H1 (cell line): ENCODE measurements around the gene GLMN. TPM values are rescaled to one million over a fixed set of nuclear protein-coding genes. Genes with fewer than 3 reads are reported as not detected.

Experiments
- CTCF ChIA-PET: fragments of 300-600 bp; sonication (Branson Sonifier 250); formaldehyde crosslinking; loops from one replicate; lab custom pipeline; 2021; ENCODE audit not compliant: partially characterized antibody; lab: Charles Lee
- POLR2A ChIA-PET: fragments of 300-600 bp; sonication (Branson Sonifier 250); formaldehyde crosslinking; loops from one replicate; lab custom pipeline; 2021; ENCODE audit warnings: inconsistent platforms; ENCODE audit not compliant: partially characterized antibody; lab: Charles Lee
- DNase-seq, 2 experiments: peaks; one replicate each; pipeline versions ENCODE4 v3.0.0 to v3.0.0-alpha.2; 2010 to 2022; ENCODE audit warnings: low spot score in 2 of 2, low read depth in 1 of 2, mixed read lengths in 1 of 2
- FAIRE-seq: peaks from 2 replicates; lab custom pipeline; 2011; peaks lifted over from hg19 to GRCh38; lab: Jason Lieb, UNC
- H2AFZ ChIP-seq: 2 replicates; pipeline ENCODE4 v1.8.1; 2012; ENCODE audit warnings: low read length, inconsistent platforms
- H2AK5ac ChIP-seq: 2 replicates; pipeline ENCODE4 v1.6.1; 2013; ENCODE audit warnings: low read depth, low read length
- H2BK120ac ChIP-seq: replicated peaks from 2 replicates; pipeline ENCODE3; 2013; ENCODE audit warnings: low read depth, low read length, inconsistent platforms
- H2BK12ac ChIP-seq: 2 replicates; pipeline ENCODE4 v1.6.1; 2013; ENCODE audit warnings: low read depth, low read length
- H2BK15ac ChIP-seq: 2 replicates; pipeline ENCODE4 v1.6.1; 2013; ENCODE audit warnings: low read length
- H2BK20ac ChIP-seq: 2 replicates; pipeline ENCODE4 v1.6.1; 2013; ENCODE audit warnings: low read length
- H2BK5ac ChIP-seq: 2 replicates; pipeline ENCODE4 v1.6.1; 2013; ENCODE audit warnings: low read depth, low read length
- H3K14ac ChIP-seq: 2 replicates; pipeline ENCODE4 v1.6.1; 2013; ENCODE audit warnings: inconsistent platforms; ENCODE audit not compliant: insufficient read length
- H3K18ac ChIP-seq: 2 replicates; pipeline ENCODE4 v1.6.1; 2013; ENCODE audit warnings: low read length; ENCODE audit errors: extremely low read depth
- H3K23ac ChIP-seq: 2 replicates; pipeline ENCODE4 v1.6.1; 2013; ENCODE audit warnings: inconsistent platforms; ENCODE audit not compliant: insufficient read length
- H3K23me2 ChIP-seq: 2 replicates; pipeline ENCODE4 v1.6.1; 2013; ENCODE audit warnings: low read depth, low read length
- H3K27ac ChIP-seq: 2 replicates; pipeline ENCODE4 v1.6.1; 2011; ENCODE audit warnings: low read depth, low read length, inconsistent platforms
- H3K27me3 ChIP-seq, 4 experiments: replicated peaks in 1 of 4; 1 replicate in 1 of 4; 2 replicates in 3 of 4; pipeline versions ENCODE4 v1.6.1 to v1.8.1; 2011 to 2013; ENCODE audit warnings: low read length in 3 of 4, mild to moderate bottlenecking in 3 of 4, inconsistent platforms in 2 of 4, mixed read lengths in 2 of 4, moderate library complexity in 1 of 4; ENCODE audit not compliant: control insufficient read depth in 3 of 4, insufficient read depth in 3 of 4; ENCODE audit errors: extremely low read depth in 1 of 4
- H3K36me3 ChIP-seq, 4 experiments: 2 replicates each; pipeline versions ENCODE4 v1.6.1 to v1.8.1; 2011 to 2013; ENCODE audit warnings: mild to moderate bottlenecking in 4 of 4, low read length in 3 of 4, moderate library complexity in 2 of 4, control low read depth in 1 of 4, inconsistent platforms in 1 of 4; ENCODE audit not compliant: insufficient read depth in 4 of 4, control insufficient read depth in 2 of 4
- H3K4ac ChIP-seq: replicated peaks from 2 replicates; pipeline ENCODE3; 2013; ENCODE audit warnings: low read length, low read depth, mixed read lengths, inconsistent platforms; ENCODE audit not compliant: insufficient read length
- H3K4me1 ChIP-seq, 4 experiments: replicated peaks in 1 of 4; 1 replicate in 1 of 4; 2 replicates in 3 of 4; pipeline versions ENCODE4 v1.6.1 to v1.8.1; 2011 to 2013; ENCODE audit warnings: low read length in 3 of 4, inconsistent platforms in 2 of 4, mixed read lengths in 1 of 4; ENCODE audit not compliant: insufficient read depth in 4 of 4, control insufficient read depth in 3 of 4
- H3K4me2 ChIP-seq, 2 experiments: 2 replicates each; pipeline versions ENCODE4 v1.6.1 to v1.8.1; 2011 to 2013; ENCODE audit warnings: low read depth in 2 of 2, low read length in 2 of 2, control low read depth in 1 of 2, inconsistent platforms in 1 of 2, mild to moderate bottlenecking in 1 of 2; ENCODE audit not compliant: insufficient read depth in 1 of 2
- H3K4me3 ChIP-seq, 4 experiments: fragments of 200-600, 300-600 bp in 1 of 4; sonication (generic), shearing (Covaris generic), sonication (Bioruptor Twin) in 1 of 4; 2 replicates each; pipeline versions ENCODE4 v1.5.1 to v1.8.1; 2011 to 2016; ENCODE audit warnings: low read length in 4 of 4, low read depth in 3 of 4, control low read depth in 2 of 4, inconsistent platforms in 2 of 4, mild to moderate bottlenecking in 2 of 4, mixed read lengths in 1 of 4, moderate library complexity in 1 of 4; ENCODE audit not compliant: insufficient read depth in 2 of 4; ENCODE audit errors: extremely low read depth in 1 of 4
- H3K56ac ChIP-seq: replicated peaks from 2 replicates; pipeline ENCODE3; 2013; ENCODE audit warnings: low read depth, mild to moderate bottlenecking, mixed read lengths, low read length, inconsistent platforms; ENCODE audit not compliant: insufficient read length
- H3K79me1 ChIP-seq: 2 replicates; pipeline ENCODE4 v1.6.1; 2013; ENCODE audit warnings: low read depth, low read length, control low read depth
- H3K79me2 ChIP-seq, 2 experiments: 2 replicates each; pipeline versions ENCODE4 v1.6.1 to v1.8.1; 2012 to 2013; ENCODE audit warnings: low read length in 2 of 2, mild to moderate bottlenecking in 2 of 2, inconsistent platforms in 1 of 2; ENCODE audit not compliant: insufficient read depth in 2 of 2, control insufficient read depth in 1 of 2
- H3K9ac ChIP-seq, 4 experiments: replicated peaks in 1 of 4; 1 replicate in 1 of 4; 2 replicates in 3 of 4; pipeline versions ENCODE4 v1.6.1 to v1.8.1; 2011 to 2013; ENCODE audit warnings: low read depth in 3 of 4, low read length in 3 of 4, control low read depth in 2 of 4, mild to moderate bottlenecking in 2 of 4, moderate library complexity in 2 of 4, inconsistent platforms in 1 of 4; ENCODE audit errors: extremely low read depth in 1 of 4
- H3K9me3 ChIP-seq, 2 experiments: 2 replicates each; pipeline versions ENCODE4 v1.6.1 to v1.8.1; 2012 to 2013; ENCODE audit warnings: mild to moderate bottlenecking in 2 of 2, moderate library complexity in 2 of 2, control low read depth in 1 of 2, inconsistent platforms in 1 of 2, low read depth in 1 of 2, low read length in 1 of 2, mixed read lengths in 1 of 2; ENCODE audit not compliant: insufficient read depth in 2 of 2
- H4K20me1 ChIP-seq, 2 experiments: replicated peaks in 1 of 2; 2 replicates each; pipeline versions ENCODE3 to v1.8.1; 2011 to 2013; ENCODE audit warnings: inconsistent platforms in 2 of 2, low read length in 2 of 2, mild to moderate bottlenecking in 1 of 2; ENCODE audit not compliant: insufficient read depth in 2 of 2, control insufficient read depth in 1 of 2
- H4K5ac ChIP-seq: 2 replicates; pipeline ENCODE4 v1.6.1; 2013; ENCODE audit warnings: low read length, low read depth, mixed read lengths, inconsistent platforms; ENCODE audit not compliant: insufficient read length
- H4K8ac ChIP-seq: 2 replicates; pipeline ENCODE4 v1.8.0; 2013; ENCODE audit warnings: mild to moderate bottlenecking, moderate library complexity, low read length, inconsistent platforms; ENCODE audit not compliant: insufficient read depth; ENCODE audit errors: extremely low read depth
- H4K91ac ChIP-seq: replicated peaks from 2 replicates; pipeline ENCODE3; 2013; ENCODE audit warnings: low read length, mixed read lengths, inconsistent platforms; ENCODE audit not compliant: insufficient read length
- WGBS, 2 experiments: shearing (Covaris generic) in 1 of 2; methylation state at CpG; one replicate each; pipeline versions ENCODE4 v1.1.6 to v1.1.7; 2013 to 2015; ENCODE audit warnings: low lambda C conversion rate in 2 of 2, mixed read lengths in 2 of 2, inconsistent platforms in 1 of 2, low coverage in 1 of 2, missing lambda C conversion rate in 1 of 2; ENCODE audit not compliant: insufficient replicate concordance in 2 of 2, insufficient coverage in 1 of 2, insufficient read length in 1 of 2; ENCODE audit errors: extremely low coverage in 1 of 2, missing lambda C conversion rate in 1 of 2; 5-methylcytosine and 5-hydroxymethylcytosine counted together
- polyA plus RNA-seq, 7 experiments: library from polyadenylated mRNA; depleted of rRNA in 3 of 7; stranded (reverse) in 5 of 7; unstranded in 2 of 7; fragments of >200 nt in 5 of 7; fragments of 200-250 nt in 2 of 7; gene quantifications; 1 replicate in 5 of 7; 2 replicates in 1 of 7; 4 replicates in 1 of 7; pipeline versions ENCODE4 v1.2.1 to v1.2.3, GENCODE V29; 2011 to 2013; ENCODE audit warnings: missing spikeins in 2 of 7, mixed read lengths in 2 of 7
- total RNA-seq: library from RNA; stranded (reverse); fragmentation: NEBNext Ultra II Directional; extraction: Animal tissue kit (Norgen Biotek cat#: 25700); gene quantifications from 2 replicates; pipeline ENCODE4 v1.2.1, GENCODE V29; 2021

GLMN gene
- total and polyA plus RNA-seq, 2 of the 8 experiments (the other 6 are each of a cell fraction or from before 2014, with no cell fraction given): 5.7 to 25.0 TPM

DNA sequence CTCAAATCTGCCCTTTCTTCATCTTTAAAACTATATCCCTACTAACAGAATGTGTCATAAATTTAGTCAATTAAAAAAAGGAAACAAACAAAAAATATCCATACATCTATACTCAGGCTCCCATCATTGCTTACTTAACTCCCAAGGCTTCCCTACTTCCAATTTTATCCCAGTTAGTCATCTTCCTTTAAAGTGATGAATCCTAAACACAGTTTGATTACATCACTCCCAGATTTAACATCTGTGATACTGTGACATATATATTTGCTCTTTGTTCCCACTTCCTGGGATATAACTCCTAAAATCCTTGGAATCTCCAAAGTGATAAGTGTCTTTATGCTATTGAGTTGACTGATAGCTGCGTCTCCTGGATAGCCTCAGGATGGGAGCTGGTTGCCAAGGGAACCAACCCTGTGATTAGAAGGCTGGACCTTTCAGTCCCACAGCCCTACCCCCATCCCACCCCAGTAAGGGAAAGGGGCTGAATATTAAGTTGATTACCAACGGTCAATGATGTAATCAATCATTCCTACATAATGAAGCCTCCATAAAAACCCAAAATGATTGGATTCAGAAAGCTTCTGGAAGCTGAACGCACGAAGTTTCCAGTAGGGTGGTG, 21.6 kb downstream of the GLMN start:
- H3K36me3 ChIP-seq: peaks cover 0 to 25% (median 10%) of the 10 kb centered on the region in 4 experiments; a peak in 6 of 8 replicates
- no peak overlapping the region for H2BK15ac ChIP-seq
- H3K9me3 ChIP-seq: no peaks in the 10 kb centered on the region
- H2BK20ac ChIP-seq: no peak overlapping the region
- H3K18ac ChIP-seq: no peak overlapping the region
- no peak overlapping the region for H3K23ac ChIP-seq
- no peak overlapping the region for H2BK12ac ChIP-seq
- no peak overlapping the region for H3K14ac ChIP-seq
- H4K91ac ChIP-seq: no peak overlapping the region
- H3K4me1 ChIP-seq: no peaks in the 10 kb centered on the region
- FAIRE-seq: no peak
- no peak overlapping the region for H3K4ac ChIP-seq
- WGBS, 2 experiments: 90% methylated on average over 4 of the region's 4 CpGs; no CpG with 5 or more reads in 1 of the 2 experiments
- no peak overlapping the region for H2AFZ ChIP-seq
- H2AK5ac ChIP-seq: no peak overlapping the region
- POLR2A ChIA-PET: no interaction called here
- no peaks in the 10 kb centered on the region for H3K79me2 ChIP-seq
- no peak overlapping the region for H2BK5ac ChIP-seq
- no peak overlapping the region for H4K5ac ChIP-seq
- CTCF ChIA-PET: no interaction called here
- no peaks in the 10 kb centered on the region for H3K27me3 ChIP-seq
- H4K20me1 ChIP-seq: peaks cover 0 to 4% of the 10 kb centered on the region in 2 experiments
- no peak overlapping the region for H2BK120ac ChIP-seq
- H3K9ac ChIP-seq: no peak overlapping the region
- no peak overlapping the region for H4K8ac ChIP-seq
- no peak overlapping the region for H3K4me2 ChIP-seq
- H3K27ac ChIP-seq: no peak overlapping the region
- no peak overlapping the region for H3K56ac ChIP-seq
- DNase-seq: no peak
- no peaks in the 10 kb centered on the region for H3K23me2 ChIP-seq
- no peaks in the 10 kb centered on the region for H3K79me1 ChIP-seq
- H3K4me3 ChIP-seq: no peak overlapping the region
